ENCODE measurements around the gene ZBTB21.

ZBTB21 gene

GRCh38 chr21:41992576-41992975 lies 17.6 kb downstream of the ZBTB21 start:
- no peak for DNase-seq (ENCODE audit: low read depth, low spot score)

- DNase-seq (ENCODE audit: low read depth, low spot score) = no peak
Measured at GRCh38 chr21:41991659-41992058, 18.5 kb downstream of the ZBTB21 start.

DNA sequence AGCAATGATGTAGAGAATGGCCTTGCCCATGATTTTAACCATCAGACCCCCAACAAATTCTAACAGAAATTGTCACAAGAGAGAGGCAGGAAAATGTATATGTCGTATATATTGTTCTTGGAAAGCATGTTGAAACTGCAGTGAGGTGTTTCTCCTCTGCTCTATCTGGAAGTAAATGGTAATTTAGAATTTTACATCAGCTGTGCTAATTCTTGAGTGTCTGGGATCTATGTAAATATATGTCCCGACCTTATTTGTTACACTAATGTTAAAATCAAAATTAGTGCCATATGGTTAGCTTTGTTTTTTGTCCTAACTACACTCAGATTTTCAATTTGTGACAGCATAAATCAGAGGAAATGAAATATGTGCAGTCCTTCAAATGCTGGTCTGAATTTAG lies 20.5 kb downstream of the ZBTB21 start:
- no peak for DNase-seq (ENCODE audit: low read depth, low spot score)

- DNase-seq (ENCODE audit: low read depth, low spot score) = no peak
Measured at GRCh38 chr21:41987310-41987709, 22.9 kb downstream of the ZBTB21 start.

DNA sequence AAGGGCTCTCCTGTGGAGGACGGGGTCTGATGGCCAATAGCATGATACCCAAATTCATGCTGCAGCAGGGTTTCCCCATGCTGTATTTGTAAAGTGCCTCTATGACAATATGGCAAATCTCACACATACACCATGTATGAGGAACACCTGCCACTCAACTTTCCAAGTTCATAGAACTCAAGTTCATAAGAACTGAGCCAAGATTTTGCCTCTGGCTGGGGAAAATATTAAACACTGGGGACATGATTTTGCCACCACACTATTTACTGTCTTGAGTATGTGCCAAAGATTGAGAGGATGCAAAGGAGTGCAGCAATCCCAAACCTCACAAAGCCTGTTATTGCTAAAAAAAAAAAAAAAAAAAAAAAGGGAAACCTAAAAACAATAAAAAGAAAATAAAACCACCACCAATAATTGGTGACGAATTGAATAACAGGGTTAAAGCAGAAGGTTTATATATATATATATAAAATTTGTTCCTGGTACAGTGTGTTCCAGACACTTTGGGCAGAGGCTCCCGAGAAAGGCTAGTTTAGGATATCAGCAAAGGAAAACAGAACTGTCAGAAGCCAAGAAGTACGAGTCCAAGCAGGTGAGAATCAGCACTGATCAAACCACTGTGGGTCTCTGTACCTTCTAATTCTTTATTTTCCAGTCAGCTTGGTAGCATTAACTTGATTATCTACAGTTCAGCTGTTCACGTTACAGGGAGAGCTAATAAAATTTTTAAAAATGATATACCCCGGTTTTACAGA lies 24.3 kb downstream of the ZBTB21 start:
- DNase-seq (ENCODE audit: low read depth, low spot score) = no peak

DNA sequence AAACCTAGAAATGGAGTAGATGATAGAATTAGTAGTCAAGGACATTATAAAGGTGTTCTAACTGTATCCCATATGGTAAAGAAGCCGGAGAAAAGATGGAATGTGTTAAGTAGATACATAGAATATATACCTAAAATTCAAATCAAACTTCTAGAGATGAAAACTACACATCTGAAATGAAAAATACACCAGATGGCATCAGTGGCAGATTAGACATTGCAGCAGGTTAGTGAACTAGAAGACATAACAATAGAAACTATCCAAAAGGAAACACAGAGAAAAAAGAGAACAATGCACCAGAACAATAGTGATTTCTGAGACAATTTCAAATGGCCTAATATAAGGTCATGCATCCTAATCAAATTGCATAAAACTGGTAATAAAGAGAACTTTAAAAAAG lies 26.9 kb downstream of the ZBTB21 start:
- no peak for DNase-seq (ENCODE audit: low read depth, low spot score)

- DNase-seq (ENCODE audit: low read depth, low spot score) = no peak
Measured at GRCh38 chr21:41980561-41980960, 29.6 kb downstream of the ZBTB21 start.

DNA sequence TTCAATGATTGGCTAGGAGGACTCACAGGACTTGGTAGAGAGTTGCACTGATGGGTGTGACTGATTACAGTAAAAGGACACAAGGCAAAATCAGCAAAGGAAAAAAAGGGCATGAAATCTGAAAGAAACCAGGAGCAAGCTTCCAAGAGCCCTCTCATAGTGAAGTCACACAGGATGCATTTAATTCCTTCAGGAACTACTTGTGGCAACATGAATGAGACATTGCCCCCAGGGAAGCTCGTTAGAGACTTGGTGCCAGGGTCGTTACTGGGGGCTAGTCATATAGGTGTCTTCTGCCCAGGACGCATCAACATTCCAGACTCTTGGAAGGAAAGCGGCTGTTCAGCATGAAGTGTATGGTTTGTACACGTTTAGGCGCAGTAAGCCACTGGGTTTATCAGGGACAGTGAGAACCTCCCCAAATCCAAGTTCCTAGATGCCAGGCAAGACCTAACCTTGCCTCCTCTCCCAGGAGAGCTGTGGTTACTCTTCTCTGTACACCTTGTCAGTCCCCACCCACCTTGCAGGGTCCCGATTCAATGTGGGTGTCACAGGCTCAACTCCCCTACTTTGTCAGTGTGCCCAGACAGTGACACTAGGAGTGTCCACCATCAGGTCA lies 30.3 kb downstream of the ZBTB21 start:
- DNase-seq (ENCODE audit: low read depth, low spot score) = no peak

DNA sequence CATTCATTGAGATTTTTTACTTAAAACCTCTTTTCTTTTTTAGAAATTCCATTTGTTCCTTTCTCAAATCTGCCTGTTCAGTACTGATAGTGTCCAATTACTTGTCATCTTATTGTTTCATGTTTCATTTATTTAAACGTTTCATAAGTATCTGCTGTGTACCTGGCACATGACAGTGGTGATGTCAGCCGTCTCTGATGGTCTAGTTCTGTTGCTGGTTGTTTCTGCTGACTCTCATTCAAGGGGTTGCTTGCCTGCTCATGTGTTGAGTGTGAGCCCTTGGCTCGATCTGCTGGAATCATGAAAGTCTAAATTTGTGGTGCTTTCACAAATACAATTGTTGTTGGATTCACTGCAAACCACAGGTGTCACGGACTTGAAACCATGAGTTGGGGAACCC lies 30.8 kb downstream of the ZBTB21 start:
- DNase-seq (ENCODE audit: low read depth, low spot score) = no peak

DNA sequence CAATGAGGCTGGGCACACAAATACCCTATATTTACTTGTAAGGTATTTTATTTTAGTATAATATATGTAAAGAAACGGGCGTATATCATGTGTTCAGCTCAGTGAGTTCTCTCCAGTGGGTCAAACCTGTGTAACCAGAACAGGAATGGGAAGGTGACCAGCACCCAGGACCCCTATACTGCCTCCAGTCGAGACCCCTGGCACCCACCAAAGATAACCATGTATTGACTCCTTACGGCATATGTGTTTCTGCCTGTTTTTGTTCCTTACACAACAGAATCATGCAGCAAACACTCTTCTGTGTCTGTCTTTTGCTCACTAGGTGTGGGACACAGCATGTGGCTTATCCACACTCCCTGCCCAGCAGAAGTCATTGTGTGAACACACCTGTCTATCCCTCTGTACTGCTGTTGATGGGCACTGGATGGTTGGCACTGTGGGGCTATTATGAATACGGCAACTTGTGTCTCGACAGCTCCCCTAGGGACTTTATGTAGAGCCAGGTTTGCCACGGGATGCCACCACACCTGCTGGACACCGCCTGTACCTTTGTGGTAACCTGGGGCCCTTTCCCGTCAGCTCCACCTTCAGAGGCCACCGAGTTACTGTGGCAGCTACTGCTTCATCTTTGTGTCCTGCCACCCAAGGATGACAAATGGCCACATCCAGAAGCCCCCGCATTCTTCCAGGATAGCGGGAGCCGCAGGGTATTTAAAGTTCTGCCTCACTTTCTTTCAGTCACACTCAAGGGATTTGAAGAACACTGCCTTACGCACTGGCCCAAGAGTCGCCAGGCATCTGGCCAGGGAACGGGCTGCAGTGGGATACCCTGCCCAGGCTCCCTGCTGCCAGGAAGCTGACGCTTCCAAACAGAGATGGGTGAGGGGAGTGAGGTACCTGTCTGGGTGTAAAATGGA lies 32.9 kb downstream of the ZBTB21 start:
- no peak for DNase-seq (ENCODE audit: low read depth, low spot score)

DNA sequence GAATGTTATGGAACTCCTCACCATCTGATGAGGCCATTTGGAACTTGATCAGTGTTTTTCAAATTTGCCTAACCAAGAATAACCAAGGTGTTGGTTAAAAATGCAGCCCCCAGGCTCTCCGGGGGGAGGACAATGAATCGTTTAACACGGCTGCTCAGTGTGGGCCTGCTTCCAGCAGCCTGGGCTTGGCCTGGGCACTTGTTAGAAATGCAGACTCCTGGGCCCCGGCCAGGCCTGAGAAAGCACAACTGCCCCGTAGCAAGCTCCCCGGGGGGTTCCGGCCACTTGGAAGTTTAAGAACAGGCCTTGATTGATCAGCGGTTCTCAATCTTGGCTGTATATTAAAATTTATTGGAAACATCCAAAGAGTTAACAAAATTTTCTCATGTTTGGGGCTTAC lies 33.5 kb downstream of the ZBTB21 start:
- DNase-seq (ENCODE audit: low read depth, low spot score) = no peak

DNA sequence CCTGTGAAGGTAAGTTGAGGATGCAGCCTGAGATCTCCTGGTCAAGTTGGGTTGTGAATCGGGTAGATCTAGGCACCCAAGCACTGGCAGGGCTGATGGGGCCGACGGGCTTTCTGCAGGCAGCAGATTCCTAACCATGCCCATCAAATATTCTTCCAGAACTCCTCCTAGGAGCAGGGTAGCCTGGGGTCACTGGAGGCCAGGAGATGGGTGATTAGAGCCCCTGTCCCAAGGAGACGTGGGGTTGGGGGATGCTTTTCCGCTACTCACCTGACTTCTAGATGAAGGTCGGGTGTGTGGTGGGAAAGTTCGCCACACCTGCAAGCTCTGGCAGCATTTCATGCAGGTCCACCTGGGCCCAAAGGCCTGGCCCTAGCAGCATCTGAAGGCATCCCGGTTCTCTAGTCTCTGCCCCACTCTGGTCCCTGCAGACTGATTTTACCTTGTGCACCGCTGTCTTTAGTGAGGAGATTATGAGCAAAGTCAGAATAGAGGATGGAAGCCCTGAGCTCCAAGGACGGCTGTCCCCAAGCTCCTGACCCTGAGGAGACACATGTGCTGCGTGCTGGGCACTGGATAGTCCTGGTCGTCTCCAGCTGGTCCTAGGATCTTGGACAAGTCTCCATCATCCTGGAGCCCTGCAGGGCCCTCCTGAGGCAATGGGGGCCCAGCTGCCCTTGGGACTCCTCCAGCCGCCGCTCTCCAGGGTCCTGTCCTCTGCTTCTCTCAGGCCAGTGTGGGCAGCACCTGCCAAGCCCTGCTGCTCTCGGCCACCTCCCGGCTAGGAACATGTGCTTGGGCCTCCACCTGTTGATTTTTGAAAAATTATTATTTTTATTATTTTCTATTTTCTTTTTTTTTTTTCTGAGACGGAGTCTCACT lies 34.5 kb downstream of the ZBTB21 start:
- no peak for DNase-seq (ENCODE audit: low read depth, low spot score)

GRCh38 chr21:41974752-41975053 lies 35.5 kb downstream of the ZBTB21 start:
- no peak for DNase-seq (ENCODE audit: low read depth, low spot score)

GRCh38 chr21:41973861-41974751 lies 36.1 kb downstream of the ZBTB21 start:
- no peak for DNase-seq (ENCODE audit: low read depth, low spot score)

DNA sequence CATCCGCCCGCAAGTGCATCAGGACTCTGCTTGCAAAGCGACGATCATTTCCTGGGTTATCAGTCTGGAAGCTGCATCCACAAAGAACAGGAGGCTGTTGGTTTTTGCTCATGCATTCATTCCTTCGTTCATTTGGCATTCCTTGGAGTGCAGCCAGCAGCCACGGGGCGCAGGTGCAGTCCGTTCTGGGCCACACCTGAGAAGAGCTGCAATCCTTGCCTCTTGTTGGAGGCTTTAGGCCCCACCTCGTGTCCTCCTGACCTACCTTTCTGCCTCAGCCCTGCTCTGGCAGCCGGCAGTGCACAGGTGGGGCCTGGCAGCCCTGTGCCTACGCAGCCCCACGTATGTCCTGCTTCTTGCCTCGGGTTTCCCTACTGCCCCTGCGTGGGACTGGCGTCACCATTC lies 36.7 kb downstream of the ZBTB21 start:
- no peak for DNase-seq (ENCODE audit: low read depth, low spot score)

GRCh38 chr21:41972511-41973205 lies 37.5 kb downstream of the ZBTB21 start:
- no peak for DNase-seq (ENCODE audit: low read depth, low spot score)

DNA sequence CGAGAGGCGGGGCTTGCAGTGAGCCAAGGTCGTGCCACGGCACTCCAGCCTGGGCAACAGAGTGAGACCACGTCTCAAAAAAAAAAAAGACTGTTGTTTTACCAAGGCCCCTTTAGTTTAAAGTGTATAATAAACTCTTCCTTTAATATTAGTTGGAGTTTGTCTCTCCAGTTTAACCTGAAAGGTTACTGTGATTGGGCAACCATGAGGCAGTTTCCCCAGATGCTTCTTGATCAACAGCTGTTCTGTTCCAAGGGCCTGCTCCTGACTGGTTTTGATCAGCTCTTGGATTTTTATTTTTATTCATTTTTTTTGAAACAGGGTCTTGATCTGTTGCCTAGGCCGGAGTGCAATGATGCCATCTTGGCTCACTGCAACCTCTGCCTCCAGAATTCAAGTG lies 38.3 kb downstream of the ZBTB21 start:
- no peak for DNase-seq (ENCODE audit: low read depth, low spot score)

DNA sequence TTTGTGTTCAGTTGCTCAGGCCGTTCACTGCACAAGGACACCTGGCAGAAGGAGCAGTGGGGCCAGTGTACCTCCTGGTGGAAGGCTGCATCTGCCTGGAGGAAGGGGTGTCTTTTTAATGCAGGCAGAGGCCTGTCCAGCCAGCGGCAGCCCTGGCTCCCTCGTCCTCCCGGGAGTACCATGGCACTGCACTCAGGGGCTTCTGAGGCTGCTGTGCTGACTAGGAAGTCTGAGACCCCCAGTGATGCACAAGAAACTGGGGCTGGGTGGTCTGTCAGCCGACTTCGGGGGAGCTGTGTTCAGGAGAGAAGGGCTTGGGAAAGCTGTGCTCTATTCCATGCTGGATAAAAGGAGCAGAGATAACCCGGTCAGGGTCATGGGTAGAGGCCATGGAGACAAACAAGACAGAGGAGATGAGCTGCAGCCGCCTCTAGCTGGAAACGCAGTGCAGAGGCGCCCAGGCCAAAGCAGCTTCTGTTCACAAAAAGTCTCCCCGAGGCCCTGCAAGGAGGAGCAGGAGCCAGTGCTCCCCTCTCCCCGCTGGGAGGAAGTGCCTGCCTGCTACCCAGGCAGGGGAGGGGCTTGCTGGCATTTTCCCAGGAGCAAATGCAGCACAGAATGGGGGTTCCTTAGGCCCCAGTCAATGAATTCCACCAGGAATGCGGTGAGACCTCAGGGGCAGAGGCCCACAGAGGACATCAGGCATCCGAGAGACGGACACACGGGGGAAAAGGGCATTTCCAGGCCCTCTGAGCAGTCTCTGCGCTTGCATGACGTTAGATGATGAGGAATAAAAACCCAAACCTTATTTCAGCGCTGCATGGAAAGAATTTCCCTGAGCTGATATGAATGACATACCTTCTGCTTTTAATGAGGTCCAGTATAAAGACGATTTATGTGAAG lies 39.2 kb downstream of the ZBTB21 start:
- no peak for DNase-seq (ENCODE audit: low read depth, low spot score)

- DNase-seq (ENCODE audit: low read depth, low spot score) = no peak
Measured at GRCh38 chr21:41970106-41970391, 40.1 kb downstream of the ZBTB21 start.

Measured in activated naive CD8-positive, alpha-beta T cell treated with anti-CD3 and anti-CD28 coated beads, Interleukin-2, amount 50 U/mL, for 16 hours (primary cell).